ENCODE measurements around the gene TELO2. TPM values are rescaled to one million over a fixed set of nuclear protein-coding genes. Genes with fewer than 3 reads are reported as not detected.

TELO2 gene
- total RNA-seq, 2 experiments from 2014 or later, result 29.7 to 30.8 TPM

DNA sequence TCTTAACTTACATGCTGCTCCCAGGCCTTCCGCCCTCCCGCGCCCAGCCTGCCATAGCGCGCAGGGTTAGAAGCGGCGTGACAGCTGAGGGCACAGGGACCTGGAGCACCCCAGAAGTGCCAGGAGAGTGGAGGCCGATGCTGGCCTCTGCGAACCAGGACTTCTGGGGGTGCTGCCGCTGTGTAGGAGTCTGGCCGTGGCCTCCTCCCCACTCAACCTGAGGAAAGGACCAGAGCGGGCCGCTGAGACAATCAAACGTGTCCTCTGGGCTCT is 38.4 kb downstream of the TELO2 start:
- TF ChIP-seq, protein P1, sequence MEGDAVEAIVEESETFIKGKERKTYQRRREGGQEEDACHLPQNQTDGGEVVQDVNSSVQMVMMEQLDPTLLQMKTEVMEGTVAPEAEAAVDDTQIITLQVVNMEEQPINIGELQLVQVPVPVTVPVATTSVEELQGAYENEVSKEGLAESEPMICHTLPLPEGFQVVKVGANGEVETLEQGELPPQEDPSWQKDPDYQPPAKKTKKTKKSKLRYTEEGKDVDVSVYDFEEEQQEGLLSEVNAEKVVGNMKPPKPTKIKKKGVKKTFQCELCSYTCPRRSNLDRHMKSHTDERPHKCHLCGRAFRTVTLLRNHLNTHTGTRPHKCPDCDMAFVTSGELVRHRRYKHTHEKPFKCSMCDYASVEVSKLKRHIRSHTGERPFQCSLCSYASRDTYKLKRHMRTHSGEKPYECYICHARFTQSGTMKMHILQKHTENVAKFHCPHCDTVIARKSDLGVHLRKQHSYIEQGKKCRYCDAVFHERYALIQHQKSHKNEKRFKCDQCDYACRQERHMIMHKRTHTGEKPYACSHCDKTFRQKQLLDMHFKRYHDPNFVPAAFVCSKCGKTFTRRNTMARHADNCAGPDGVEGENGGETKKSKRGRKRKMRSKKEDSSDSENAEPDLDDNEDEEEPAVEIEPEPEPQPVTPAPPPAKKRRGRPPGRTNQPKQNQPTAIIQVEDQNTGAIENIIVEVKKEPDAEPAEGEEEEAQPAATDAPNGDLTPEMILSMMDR (IDR thresholded peaks at IDR 0.05), result no peak
- DNase-seq (no peak), ATAC-seq (ENCODE audit: poor library complexity) (no peak)
- CTCF ChIA-PET, result no interaction called here
- Histone ChIP-seq H3K9me3 (ENCODE audit: control insufficient read depth in 1 of 2, insufficient read depth in 1 of 2, low read length in 2 of 2) (no peaks in the 10 kb centered on the region), H3K27ac (ENCODE audit: low read depth in 1 of 2, low read length in 2 of 2) (no peak overlapping the region), H3K4me1 (ENCODE audit: insufficient read depth, low read length) (peaks cover 64% of the 10 kb centered on the region), H3K27me3 (ENCODE audit: control insufficient read depth in 1 of 2, insufficient read depth in 2 of 2, low read length in 2 of 2) (no peaks in the 10 kb centered on the region), H3K4me3 (ENCODE audit: low read length) (no peak overlapping the region), H3K36me3 (ENCODE audit: insufficient read depth, low read length) (peaks cover 14% of the 10 kb centered on the region)
- H3K4me3 Mint-ChIP-seq, result no peak overlapping the region
- intact Hi-C loops (cut with DNase I, micrococcal nuclease), result loop anchor here in 1 of 2 experiments (10.0 kb wide), 1 partner anchor 57 kb away; the partner anchor contains the start of gene CLCN7
- no peaks in the 10 kb centered on the region for H3K9me3 Mint-ChIP-seq
- H3K27me3 Mint-ChIP-seq, result no peaks in the 10 kb centered on the region
- H3K27ac Mint-ChIP-seq, result peak overlapping the region; percentile 63
- H3K4me1 Mint-ChIP-seq (ENCODE audit: low read depth), result peaks cover 55% of the 10 kb centered on the region
- peaks cover 28% of the 10 kb centered on the region for H3K36me3 Mint-ChIP-seq (ENCODE audit: low read depth)
- POLR2A ChIA-PET, result no interaction called here

- ChIA-PET POLR2A (interaction anchor here (0.7 to 4.2 kb wide), 5 partner anchors 9 to 112 kb away, joined by 3 to 34 read pairs (median 4); partner anchors contain the start of genes TELO2 and UQCC4), CTCF (no interaction called here)
- no peaks in the 10 kb centered on the region for H3K27me3 ChIP-seq (ENCODE audit: control insufficient read depth in 1 of 2, insufficient read depth in 2 of 2, low read length in 2 of 2)
- no peak overlapping the region for H3K27ac ChIP-seq (ENCODE audit: low read depth in 1 of 2, low read length in 2 of 2)
- TF ChIP-seq, protein P1 (IDR thresholded peaks at IDR 0.05), result no peak
- Mint-ChIP-seq H3K9me3 (no peaks in the 10 kb centered on the region), H3K36me3 (ENCODE audit: low read depth) (peaks cover 35% of the 10 kb centered on the region), H3K4me1 (ENCODE audit: low read depth) (peaks cover 55% of the 10 kb centered on the region), H3K4me3 (peak overlapping the region; percentile 99), H3K27ac (peak overlapping the region; percentile 98), H3K27me3 (no peaks in the 10 kb centered on the region)
- peaks cover 64% of the 10 kb centered on the region for H3K4me1 ChIP-seq (ENCODE audit: insufficient read depth, low read length)
- no peak for ATAC-seq (ENCODE audit: poor library complexity)
- H3K36me3 ChIP-seq (ENCODE audit: insufficient read depth, low read length), result peaks cover 21% of the 10 kb centered on the region
- intact Hi-C loops (cut with DNase I, micrococcal nuclease), result loop anchor here in 1 of 2 experiments (10.0 kb wide), 1 partner anchor 57 kb away; the partner anchor contains the start of gene CLCN7
- H3K9me3 ChIP-seq (ENCODE audit: control insufficient read depth in 1 of 2, insufficient read depth in 1 of 2, low read length in 2 of 2), result no peaks in the 10 kb centered on the region
- no peak for DNase-seq
- H3K4me3 ChIP-seq (ENCODE audit: low read length), result no peak overlapping the region
Observed at GRCh38 chr16:1532081-1532760, 39.1 kb downstream of the TELO2 start.

- H3K9me3 ChIP-seq (ENCODE audit: control insufficient read depth in 1 of 2, insufficient read depth in 1 of 2, low read length in 2 of 2), result no peaks in the 10 kb centered on the region
- Mint-ChIP-seq H3K36me3 (ENCODE audit: low read depth) (peaks cover 40% of the 10 kb centered on the region), H3K27me3 (no peaks in the 10 kb centered on the region), H3K27ac (peak overlapping the region; percentile 98), H3K4me3 (peak overlapping the region; percentile 99), H3K9me3 (no peaks in the 10 kb centered on the region), H3K4me1 (ENCODE audit: low read depth) (peaks cover 58% of the 10 kb centered on the region)
- intact Hi-C loops (cut with DNase I, micrococcal nuclease), result loop anchor here (1.0 to 10.0 kb wide), 4 partner anchors 57 to 174 kb away; partner anchors contain the start of genes CLCN7 (in 2 of the 2) and MAPK8IP3 (in 1 of the 2)
- DNase-seq, result peak in 1 of 14 experiments; percentile 26
- CTCF ChIA-PET, result no interaction called here
- POLR2A ChIA-PET, result interaction anchor here (0.7 to 4.2 kb wide), 13 partner anchors 9 to 432 kb away, joined by 3 to 34 read pairs (median 5); partner anchors contain the start of genes MAPK8IP3, RPS2, TELO2 and UBE2I
- peak overlapping the region; percentile 55 to 56 for H3K27ac ChIP-seq (ENCODE audit: low read depth in 1 of 2, low read length in 2 of 2)
- peak overlapping the region; percentile 98 for H3K4me3 ChIP-seq (ENCODE audit: low read length)
- peaks cover 26% of the 10 kb centered on the region for H3K36me3 ChIP-seq (ENCODE audit: insufficient read depth, low read length)
- TF ChIP-seq, protein P1 (IDR thresholded peaks at IDR 0.05), result no peak
- no peaks in the 10 kb centered on the region for H3K27me3 ChIP-seq (ENCODE audit: control insufficient read depth in 1 of 2, insufficient read depth in 2 of 2, low read length in 2 of 2)
- ATAC-seq (ENCODE audit: poor library complexity), result no peak
- H3K4me1 ChIP-seq (ENCODE audit: insufficient read depth, low read length), result peaks cover 64% of the 10 kb centered on the region
Observed at GRCh38 chr16:1532771-1533170, 39.6 kb downstream of the TELO2 start.
